ENCODE measurements around the gene AGPAT3.

Gene AGPAT3

DNA sequence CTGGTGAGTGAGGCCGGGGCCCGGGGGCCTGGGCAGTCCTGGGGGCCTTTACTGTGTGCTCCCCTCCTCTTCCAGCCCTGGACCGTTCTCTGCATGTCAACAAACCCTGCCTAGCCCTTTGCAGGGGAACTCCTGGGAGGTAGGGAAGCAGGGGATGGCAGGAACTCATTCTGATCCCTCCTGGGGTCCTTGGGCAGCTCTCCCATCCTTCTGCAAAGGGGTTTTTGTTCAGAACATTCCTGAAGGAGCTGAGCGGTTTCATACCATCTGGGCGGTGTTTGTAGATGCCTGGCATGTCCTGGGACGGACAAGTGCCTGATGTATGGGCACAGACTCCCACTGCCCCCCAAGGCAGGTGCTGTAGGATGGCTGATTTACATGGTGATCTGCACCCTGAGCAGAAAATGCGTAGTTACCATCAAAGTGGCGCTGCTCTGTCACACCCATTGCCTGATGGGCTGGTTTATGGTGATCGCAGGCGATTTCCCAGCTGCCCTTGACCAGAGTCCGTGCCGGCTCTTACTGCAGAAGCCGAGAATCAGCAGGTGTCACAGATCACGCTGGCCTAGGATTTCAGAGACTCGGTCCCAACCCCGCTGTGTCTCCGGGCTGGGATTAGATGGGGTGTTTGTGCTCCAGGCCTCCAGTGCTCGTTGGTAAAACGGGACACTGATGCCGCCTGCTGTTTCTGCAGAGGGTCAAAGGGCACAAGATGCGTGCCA lies 75.5 kb downstream of the AGPAT3 start:
- DNase-seq = no peak

DNA sequence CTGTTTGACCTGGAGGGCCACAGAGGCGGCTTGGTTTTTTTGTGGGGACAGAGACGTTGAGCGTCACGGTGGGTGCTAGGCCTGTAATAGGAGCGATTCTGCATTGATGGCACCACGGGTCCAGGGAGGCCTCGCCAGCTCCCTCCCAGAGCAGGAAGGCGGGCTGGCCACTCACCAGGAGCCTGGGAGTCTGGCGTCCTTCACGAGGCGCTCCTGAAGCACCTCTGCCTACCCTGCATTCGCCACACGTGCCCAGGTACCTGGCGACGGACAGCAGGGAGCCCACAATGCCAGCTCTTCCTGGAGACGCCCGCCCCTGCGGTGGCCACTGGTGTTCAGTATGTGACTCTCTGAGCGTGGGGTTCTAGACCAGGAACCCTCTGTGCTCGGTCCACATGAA lies 77.2 kb downstream of the AGPAT3 start:
- DNase-seq = no peak

GRCh38 chr21:43942621-43943020 lies 77.6 kb downstream of the AGPAT3 start:
- DNase-seq = no peak

- DNase-seq = no peak
Measured at GRCh38 chr21:43943512-43944077, 78.6 kb downstream of the AGPAT3 start.

DNA sequence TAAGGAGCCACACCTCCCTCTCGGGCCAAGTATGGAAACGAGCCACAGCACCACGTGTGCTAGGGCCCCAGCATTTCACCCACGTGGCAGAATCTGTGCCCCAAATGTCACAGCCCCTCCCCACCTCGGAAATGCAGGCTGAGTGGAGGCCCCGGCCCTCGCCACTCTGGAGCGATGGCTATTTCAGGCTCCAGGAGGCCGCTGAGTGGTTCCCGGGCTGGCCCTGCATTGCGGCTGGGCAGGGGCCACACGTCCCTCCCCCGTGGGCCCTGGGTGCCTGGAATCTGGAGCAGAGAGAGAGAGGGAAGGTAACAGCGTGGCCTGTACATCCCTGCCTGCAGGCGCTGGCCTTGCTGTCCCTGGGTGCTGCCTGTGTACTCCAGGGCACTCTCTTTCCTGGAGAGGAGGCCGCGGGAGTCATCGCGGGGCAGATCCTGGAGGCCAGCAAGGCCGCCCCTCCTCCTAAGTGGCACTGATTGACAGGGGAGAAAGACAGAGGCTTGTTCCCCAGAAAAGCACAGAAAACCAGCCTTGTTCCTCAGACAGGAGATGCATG lies 79.1 kb downstream of the AGPAT3 start:
- no peak for DNase-seq

GRCh38 chr21:43944757-43945156 lies 79.7 kb downstream of the AGPAT3 start:
- no peak for DNase-seq

DNA sequence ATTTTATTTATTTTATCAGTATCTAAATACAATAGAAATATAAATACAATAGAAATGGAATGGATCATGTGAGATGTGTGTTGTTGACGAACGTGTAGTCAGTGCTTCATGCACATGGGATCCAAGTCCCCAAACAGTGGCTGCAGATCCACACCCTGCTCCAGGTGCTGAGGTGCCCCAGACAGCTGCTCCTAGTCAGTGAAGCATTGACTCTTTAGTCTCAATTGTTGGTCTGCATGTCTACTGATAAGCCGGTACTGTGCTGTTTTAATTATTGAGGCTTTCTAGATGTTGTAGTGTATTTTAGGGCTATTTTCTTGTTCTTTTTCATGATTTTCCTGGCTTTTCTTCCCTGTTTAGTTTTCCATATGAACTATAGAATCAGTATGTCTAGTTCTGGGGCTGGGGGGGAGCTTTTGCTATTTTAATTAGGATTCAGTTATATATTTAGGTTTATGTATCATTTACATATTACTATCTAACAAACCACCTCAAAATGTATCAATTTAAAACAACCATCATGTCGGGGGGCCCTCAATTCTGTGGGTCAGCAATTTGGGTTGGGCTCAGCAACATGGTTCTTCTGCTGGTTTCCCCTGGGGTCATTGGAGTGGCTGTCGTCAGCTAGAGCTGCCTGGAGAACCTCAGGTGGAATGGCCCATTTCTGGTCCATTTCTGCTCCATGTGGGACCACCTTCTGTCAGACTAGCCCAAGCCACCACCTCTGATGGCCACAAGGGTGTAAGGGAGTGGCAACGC lies 83.9 kb downstream of the AGPAT3 start:
- DNase-seq = no peak

DNA sequence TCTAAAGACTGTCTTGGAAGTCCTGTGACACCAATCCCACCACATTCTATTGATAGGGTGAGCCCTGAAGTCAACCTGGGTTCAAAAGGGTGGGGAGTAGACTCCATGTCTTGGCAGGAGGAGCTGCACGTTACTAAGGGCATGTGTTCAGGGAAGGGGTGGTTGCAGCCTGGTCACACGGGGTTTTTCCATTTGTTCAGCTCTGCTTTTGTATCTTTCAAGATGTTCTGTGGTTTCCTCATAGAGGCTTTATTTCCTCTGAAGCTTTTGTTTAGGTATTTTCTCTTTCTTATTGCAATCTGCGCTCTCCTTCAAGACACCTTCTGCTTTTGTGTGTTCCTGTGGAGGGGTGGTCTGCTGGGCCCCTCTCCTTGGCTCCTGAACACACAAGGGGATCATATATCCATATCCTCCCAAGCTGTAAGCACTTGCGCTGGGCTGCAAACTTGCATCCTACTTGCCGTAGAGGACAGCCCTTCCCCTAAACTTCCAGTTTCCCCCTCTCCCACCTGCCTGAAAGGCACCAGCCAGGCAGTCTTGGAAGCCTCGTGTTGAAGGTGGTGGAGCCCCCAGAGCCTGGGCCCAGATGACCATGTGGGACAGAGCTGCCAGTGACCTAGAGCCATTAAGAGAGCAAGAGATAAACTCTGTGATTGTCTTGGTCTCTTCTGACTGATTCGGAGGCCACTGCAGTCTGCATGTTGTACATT lies 84.6 kb downstream of the AGPAT3 start:
- DNase-seq = no peak

DNA sequence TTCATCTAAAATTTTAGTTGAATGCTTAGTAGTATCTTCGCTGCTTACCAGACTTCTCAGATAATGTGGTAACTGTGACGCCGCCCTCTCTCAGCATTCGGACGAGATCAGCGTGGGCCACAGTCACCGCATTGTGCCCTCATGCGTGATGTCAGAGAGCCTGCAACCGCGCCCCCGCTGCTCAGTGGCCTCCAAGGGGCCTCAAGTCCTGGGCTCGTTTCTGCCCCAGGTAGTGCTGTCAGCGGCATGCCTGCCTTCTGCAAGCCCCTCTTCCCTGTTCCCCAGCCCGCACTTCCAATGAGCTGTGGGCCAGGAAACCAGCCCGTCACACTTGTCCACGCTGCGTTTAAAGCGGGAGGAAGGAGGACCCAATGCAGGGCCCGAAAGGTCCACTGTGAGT lies 85.5 kb downstream of the AGPAT3 start:
- no peak for DNase-seq

- no peak for DNase-seq
Measured at GRCh38 chr21:43950936-43951335, 85.9 kb downstream of the AGPAT3 start.

- DNase-seq = no peak
Measured at GRCh38 chr21:43951911-43952703, 87.1 kb downstream of the AGPAT3 start.

- DNase-seq = no peak
Measured at GRCh38 chr21:43953021-43953420, 88.0 kb downstream of the AGPAT3 start.

DNA sequence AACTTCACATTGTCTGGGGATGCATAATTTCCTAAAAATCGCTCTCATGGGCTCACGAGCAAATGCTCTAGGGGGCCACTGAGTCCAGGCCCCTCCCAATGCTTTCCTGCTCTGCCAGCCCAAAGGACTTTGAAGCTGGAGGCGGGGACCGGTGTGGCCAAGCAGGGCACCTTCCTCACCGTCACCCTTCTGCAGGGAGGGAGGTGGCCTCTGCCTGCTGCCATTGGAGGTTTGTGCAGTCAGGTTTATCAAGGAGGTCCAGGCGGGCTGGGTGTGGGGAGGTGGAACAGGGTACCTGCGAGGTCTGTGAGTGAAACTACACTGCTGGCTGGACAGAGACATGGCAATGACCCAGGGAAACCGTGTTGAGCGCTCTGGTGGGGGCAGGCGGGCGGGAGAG lies 89.0 kb downstream of the AGPAT3 start:
- no peak for DNase-seq

DNA sequence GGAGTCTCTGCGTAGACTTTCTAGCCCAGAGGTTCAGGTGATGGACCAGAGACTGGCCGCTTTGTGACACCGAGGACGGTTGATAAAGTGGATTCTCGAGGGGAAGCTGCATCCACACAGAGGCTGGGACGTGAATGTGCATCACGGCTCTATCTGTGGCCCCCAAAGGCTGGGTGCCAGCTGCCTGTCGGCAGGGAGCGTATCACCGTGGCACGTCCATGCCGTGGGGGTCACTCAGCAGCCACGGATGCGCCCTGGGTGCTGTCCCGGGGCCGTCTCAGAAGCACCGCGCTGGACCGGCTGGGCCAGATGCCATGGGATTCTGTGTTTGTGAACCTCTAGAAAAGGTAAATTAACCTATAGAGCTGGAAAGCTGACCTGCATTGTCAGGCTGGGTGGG lies 89.9 kb downstream of the AGPAT3 start:
- DNase-seq = no peak

GRCh38 chr21:43956019-43956669 lies 91.1 kb downstream of the AGPAT3 start:
- DNase-seq = no peak

DNA sequence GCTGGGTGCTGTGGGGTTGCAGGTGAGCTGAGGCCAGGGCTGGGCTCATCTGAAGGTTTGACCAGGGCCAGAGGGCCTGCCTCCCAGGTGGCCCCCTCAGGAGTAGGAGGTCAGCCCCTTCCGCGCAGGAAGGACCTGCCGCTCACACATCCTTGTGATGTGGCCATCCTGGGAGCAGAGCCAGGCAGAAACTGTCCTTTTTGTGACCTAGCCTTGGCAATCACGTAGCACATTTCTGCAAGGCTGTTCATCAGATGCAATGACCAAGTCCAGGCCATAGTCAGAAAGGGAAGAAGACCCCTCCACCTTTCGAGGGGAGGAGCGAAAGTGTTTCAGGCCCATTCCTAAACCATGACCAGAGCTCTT lies 91.6 kb downstream of the AGPAT3 start:
- DNase-seq = no peak

DNA sequence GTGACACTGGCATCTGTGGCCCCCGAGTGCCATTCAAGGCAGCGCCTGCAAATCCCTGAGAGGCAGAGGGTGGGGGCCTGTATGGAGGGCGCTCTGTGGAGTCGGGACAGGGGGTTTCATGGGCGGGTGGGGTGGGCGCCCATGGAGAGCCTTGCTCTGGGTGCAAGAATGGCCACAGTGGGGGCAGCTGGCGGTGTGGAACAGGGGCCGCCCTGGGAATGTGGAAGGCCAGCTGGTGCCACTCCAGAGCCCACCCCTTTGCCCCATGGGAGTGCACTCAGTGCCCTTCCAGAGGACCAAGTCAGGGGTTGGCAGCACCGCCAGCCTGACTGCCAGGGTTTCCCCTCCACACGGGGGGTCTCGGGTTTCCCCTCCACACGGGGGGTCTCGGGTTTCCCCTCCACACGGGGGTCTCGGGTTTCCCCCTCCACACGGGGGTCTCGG lies 92.1 kb downstream of the AGPAT3 start:
- no peak for DNase-seq

- DNase-seq = no peak
Measured at GRCh38 chr21:43957611-43958362, 92.8 kb downstream of the AGPAT3 start.

DNA sequence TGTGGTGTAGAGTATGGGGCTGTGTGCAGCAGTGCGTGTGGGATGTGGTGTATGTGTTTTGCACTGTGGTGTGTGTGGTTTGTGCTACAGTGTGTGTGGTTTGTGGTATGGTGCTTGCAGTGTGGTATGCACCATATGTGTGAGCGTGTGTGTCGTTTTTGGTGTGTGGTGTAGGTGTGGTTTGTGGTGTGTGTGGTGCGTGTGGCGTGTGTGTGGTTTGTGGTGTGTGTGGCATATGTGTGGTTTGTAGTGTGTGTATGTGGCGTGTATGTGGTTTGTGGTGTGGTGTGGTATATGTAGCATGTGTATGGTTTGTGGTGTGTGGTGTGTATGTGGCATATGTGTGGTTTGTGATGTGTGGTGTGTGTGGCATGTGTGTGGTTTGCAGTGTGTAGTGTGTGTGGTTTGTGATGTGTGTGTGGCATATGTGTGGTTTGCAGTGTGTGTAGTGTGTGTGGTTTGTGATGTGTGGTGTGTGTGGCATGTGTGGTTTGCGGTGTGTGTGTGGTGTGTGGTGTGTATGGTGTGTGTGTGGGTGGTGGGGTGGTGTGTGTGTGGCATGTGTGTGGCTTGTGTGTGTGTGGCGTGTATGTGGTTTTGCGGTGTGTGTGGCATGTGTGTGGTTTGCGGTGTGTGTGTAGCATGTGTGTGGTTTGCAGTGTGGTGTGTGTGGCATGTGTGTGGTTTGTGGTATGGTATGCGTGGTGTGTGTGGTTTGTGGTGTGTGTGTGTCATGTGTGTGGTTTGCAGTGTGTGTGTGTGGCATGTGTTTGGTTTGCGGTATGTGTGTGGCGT lies 93.5 kb downstream of the AGPAT3 start:
- peak; percentile 28 for DNase-seq

All from stimulated activated CD4-positive, alpha-beta T cell treated with anti-CD3 and anti-CD28 coated beads, Interleukin-15, amount 100 ng/mL, for 24 hours (primary cell).